ENCODE results near the gene EMD.

The EMD gene

DNA sequence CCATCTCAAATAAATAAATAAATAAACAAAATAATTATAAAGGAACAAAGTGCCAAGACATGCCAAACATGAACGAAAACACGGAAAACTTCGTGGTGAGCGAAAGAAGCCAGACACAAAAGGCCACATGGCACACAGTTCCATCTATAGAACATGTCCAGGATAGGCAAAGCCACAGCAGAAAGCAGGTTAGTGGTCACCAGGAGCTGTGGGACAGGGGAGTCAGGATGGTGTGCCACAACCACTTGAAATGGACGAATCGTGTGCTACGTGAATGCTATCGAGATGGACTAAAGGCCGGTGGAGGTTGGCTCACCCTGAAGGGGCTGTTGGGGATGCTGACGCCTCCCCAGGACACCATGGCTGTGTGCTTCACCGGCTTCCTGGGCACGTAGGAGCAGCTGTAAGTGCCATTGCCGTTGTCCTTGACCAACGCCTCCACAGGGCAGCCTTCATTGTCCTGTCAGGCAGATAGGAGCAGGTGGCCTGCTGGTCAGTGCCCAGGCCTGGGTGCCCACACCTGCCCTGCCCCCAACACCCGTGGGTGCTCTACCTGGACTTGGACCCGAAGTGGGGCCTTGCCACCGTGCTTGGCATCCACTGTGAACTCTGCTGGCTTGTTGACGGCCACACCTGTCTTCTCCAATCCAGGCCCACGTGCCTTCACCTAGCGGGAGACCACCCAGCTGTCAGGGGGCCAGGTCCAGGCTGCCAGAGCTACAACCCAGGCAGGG lies 15.2 kb upstream of the EMD start:
- TF ChIP-seq, protein P1, sequence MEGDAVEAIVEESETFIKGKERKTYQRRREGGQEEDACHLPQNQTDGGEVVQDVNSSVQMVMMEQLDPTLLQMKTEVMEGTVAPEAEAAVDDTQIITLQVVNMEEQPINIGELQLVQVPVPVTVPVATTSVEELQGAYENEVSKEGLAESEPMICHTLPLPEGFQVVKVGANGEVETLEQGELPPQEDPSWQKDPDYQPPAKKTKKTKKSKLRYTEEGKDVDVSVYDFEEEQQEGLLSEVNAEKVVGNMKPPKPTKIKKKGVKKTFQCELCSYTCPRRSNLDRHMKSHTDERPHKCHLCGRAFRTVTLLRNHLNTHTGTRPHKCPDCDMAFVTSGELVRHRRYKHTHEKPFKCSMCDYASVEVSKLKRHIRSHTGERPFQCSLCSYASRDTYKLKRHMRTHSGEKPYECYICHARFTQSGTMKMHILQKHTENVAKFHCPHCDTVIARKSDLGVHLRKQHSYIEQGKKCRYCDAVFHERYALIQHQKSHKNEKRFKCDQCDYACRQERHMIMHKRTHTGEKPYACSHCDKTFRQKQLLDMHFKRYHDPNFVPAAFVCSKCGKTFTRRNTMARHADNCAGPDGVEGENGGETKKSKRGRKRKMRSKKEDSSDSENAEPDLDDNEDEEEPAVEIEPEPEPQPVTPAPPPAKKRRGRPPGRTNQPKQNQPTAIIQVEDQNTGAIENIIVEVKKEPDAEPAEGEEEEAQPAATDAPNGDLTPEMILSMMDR (IDR thresholded peaks at IDR 0.05; ENCODE audit: low read depth, low read length), result no peak
- no peak for DNase-seq (ENCODE audit: extremely low read depth, low read depth)

DNA sequence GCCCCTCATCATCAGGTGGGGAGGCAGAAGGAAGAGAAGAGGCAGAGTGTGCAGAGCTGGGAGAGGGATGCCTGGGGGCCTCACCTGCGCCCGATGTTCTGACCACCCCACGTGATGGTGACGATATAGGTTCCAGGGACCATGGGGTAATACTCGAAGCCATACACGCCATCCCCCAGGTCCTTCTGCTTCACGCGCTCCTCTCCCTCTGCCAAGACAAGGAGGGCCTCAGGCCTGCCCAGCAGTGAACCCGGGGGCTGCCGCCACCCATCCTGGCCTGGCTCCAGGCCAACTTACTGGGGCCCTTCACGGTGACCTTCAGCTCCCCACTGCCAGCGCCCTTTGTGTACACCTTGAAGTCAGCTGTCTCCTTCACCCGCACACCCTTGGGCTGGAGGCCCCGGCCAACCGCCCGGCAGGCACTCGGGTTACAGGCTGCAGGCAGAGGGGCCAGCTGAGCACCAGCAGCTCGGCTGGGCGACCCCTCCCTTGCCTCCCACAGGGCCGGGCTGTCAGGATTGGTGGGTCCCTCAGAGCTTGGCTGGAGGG lies 14.0 kb upstream of the EMD start:
- DNase-seq (ENCODE audit: extremely low read depth, low read depth), result no peak
- TF ChIP-seq, protein P1 (IDR thresholded peaks at IDR 0.05; ENCODE audit: low read depth, low read length), result no peak

DNA sequence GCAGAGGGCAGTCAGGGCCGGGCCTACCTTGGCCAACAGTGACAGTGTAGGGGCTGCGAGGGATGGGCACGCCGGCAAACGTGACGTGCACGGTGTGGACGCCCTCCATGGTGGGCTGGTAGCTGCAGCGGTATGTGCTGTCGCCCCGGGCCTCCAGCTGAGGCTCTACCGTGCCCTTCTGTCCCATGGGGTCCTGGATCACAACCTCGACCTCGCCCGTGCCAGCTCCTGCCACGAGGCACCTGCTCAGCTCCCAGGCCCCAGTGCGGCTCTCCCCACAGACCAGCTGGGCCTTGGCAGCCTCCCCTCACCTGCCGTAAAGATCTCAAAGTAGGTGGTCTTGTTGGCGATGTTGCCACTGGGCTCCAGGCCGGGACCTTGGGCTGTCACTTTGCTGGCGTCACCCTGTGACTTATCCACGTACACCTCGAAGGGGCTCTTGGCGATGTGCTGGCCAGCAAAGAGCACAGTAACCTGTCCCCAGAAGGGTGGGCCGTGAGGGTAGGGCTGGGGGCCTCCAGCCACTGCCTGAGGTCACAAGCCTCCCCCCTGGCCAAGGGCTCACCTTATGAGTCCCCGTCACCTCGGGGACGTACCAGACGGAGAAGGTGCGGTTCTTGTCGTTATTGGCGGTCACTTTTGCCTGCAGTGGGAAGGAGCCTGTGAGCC lies 13.0 kb upstream of the EMD start:
- DNase-seq (ENCODE audit: extremely low read depth, low read depth), result no peak
- TF ChIP-seq, protein P1 (IDR thresholded peaks at IDR 0.05; ENCODE audit: low read depth, low read length), result no peak

DNA sequence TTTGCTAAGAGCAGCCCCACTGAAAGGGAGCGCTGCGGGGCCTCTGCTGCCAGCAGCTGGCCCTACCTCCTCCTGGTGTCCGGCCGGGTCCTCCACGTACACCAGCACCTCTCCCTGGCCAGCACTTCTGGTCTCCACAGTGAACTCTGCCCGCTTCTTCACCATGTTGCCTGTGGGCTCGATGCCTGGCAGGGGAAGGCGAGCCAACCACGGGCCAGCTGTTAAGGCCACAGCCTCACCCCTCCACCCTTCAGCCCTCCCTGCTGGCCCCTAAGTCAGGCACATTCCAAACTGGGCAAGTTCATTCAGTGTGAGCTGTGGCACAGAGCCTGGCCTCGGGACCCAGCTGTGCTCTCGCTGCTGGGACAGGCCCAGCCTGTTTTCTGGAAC lies 12.4 kb upstream of the EMD start:
- no peak for DNase-seq (ENCODE audit: extremely low read depth, low read depth)
- TF ChIP-seq, protein P1 (IDR thresholded peaks at IDR 0.05; ENCODE audit: low read depth, low read length), result no peak

DNA sequence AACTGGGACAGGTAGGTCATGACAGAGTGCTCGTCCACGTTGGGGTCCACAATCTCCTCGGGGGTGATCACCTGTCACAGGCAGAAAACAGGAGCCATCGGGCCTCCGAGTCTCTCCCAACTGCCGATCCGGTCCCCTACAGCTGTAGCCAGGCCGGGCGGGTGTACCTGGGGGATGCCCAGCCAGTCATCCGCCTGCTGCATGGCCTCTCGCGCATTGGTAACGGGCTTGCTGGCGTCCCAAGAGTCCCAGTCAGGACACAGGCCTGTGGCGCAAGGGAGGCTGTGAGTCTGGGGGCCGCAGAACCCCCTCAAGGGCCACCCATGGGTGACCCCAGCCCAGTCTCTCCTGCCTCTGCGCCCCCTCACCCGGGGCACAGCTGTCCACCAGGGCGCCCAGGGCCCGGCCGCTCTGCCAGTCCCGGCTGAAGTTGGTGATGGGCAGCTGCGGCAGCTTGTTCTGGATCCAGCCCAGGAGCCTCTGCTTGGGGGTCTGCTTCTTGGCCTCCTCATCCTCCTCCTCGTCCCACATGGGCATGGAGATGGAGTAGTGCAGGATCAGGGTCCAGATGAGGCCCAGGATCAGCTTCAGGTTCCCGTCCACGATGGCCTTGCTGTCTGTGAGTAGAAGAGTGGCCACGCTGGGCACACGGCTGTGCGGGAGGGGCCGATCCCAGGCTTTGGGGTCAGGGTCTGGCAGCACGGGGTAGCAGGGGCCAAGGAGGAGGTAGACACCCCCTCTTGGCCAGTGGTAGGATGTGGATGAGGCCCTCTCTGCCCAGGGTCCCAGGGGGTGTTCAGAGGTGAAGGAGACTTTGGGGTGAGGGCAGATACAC lies 11.4 kb upstream of the EMD start:
- no peak for DNase-seq (ENCODE audit: extremely low read depth, low read depth)
- TF ChIP-seq, protein P1 (IDR thresholded peaks at IDR 0.05; ENCODE audit: low read depth, low read length), result no peak

DNA sequence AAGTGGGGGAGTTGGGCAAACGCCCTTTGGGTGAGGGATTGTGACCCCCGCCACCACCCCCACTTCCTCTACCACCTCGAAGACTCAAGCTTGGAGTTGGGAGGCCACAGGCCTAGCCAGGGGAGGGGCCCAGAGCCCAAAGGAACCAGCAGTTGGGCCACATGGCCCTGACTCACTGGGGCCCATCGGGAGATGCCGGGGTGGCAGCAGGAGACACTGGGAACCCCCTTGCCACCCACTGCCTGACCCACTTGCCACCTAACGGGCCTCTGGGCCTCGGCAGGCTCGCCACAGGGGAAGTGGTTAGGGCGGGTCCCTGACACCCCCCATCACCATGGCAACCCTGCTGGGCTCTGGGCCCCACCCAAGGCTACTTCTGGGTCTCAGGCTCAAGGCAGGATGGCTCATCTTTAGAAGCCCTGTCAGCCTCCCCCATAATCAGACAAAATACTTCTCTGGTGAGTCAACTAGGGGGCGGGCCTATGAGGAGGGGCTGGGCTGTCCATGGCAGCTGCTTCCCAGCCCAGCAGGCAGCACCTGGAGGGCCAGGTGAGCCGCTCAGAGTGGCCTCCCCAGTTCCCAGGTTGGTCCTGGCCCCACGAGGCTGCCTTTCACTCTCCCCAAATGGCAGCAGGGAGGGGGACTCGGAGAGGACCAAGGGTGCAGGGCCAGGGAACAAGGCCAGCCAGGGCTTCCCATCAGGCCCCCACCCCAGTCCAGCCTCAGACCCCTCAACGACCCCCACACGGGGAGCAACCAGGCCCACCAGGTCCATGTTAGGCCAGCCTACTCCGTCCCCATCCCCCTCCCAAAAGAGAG lies 10.3 kb upstream of the EMD start:
- TF ChIP-seq, protein P1 (IDR thresholded peaks at IDR 0.05; ENCODE audit: low read depth, low read length), result no peak
- peak; percentile 79 for DNase-seq (ENCODE audit: extremely low read depth, low read depth)

All from AG09319 (cell line).